GM19438 (cell line): ENCODE results near the gene MYO16.

Experiments used
- ATAC-seq: cut with Tn5 transposase; IDR thresholded peaks from one replicate; pipeline ENCODE4 v1.9.1; 2021; ENCODE audit warnings: low read depth; ENCODE audit not compliant: unreplicated experiment

Gene MYO16

GRCh38 chr13:108629181-108629752 lies at the start of gene MYO16:
Gene MYO16 (plus strand): TSS chr13:108629611. CDS start chr13:108629845, 234 bp downstream.
- ATAC-seq: no peak

DNA sequence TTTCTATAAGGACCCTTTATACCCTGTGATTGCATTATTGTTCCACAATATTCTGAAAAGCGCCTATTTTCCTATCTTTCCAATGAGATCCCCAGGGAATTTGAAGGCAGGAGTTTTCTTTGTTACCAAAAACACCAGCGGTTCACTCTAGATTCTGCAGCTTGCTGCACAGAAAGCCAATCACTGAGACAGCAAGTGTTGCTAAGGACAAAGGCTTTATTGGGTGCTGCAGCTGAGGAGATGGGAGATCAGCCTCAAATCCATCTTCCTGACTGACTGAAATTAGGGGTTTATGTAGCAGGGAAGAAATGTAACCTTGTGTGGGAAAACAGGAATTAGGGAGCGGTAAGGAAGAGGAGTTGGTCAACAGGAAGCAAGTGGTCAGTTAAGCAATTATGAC lies 42.6 kb upstream of the MYO16 start:
- ATAC-seq: no peak

GRCh38 chr13:108588516-108588915 lies 40.9 kb upstream of the MYO16 start:
- no peak for ATAC-seq

DNA sequence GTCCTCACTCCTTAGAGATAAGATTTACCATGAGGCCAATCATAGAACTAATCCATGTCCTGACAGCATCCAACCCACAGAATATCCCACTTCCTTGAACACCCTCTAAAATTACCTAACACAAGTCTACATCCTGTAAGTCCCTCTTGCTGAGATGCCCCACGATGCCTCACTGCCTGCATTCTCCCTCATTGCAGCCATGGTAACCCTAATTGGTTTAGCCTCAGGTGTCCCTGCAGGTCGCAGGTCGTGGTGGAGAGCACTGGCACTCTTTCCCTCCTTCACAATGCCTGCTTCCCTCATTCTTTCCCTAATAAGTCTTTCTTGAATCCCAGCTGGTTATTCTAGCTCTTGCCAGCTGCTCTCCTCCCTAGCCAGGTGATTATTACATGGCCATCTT lies 35.3 kb upstream of the MYO16 start:
- no peak for ATAC-seq

GRCh38 chr13:108595436-108596274 lies 33.8 kb upstream of the MYO16 start:
- no peak for ATAC-seq

- no peak for ATAC-seq
These were observed 31.5 kb upstream of the MYO16 start for GRCh38 chr13:108597943-108598342.

DNA sequence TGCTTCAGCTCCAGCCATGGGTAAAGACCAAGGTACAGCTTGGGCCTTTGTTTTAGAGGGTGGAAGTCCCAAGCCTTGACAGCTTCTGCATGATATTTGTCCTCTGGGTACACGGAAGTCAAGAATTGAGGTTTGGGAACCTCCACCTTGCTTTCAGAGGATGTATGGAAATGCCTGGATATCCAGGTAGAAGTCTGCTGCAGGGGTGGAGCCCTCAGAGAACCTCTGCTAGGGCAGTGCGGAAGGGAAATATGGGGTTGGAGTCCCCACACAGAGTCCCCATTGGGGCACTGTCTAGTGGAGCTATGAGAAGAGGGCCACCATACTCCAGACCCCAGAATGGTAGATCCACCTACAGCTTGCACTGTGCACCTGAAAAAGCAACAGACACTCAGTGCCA lies 23.0 kb upstream of the MYO16 start:
- no peak for ATAC-seq

GRCh38 chr13:108609353-108609752 lies 20.1 kb upstream of the MYO16 start:
- ATAC-seq: no peak

GRCh38 chr13:108610507-108610906 lies 18.9 kb upstream of the MYO16 start:
- no peak for ATAC-seq

DNA sequence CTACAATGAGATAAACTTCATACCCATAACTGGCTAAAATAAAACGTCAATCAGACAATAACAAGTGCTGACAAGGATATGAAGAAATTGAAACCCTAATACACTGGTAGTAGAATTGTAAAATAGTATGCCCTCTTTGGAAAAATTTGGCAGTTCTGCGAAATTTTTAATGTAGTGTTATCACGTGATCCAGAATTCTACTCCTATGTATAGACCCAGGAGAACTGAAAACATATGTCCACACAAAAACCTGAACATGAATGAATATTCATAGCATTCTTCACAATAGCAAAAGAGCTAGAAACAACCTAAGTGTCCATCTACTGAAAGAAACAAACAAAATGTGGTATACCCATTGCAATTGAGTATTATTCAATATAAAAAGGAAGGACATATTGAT lies 14.2 kb upstream of the MYO16 start:
- no peak for ATAC-seq

GRCh38 chr13:108618233-108618632 lies 11.2 kb upstream of the MYO16 start:
- ATAC-seq: no peak

DNA sequence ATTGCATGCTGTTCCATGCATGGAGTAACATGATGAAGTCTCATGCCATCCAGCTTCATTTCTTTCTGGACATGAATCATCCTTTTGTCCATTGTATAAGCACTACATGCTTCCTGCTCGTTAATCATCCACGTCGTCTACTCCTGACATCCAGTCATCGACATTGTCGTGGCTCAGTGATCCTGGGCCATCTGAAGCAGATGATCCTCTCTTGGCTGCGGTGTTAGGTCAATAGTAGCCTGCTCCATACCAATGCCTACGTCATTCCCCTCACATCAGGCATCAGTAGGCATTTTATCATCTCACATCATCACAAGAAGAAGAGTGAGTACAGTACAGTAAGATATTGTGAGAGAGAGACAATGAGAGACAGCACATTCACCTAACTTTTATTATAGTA lies 7.9 kb upstream of the MYO16 start:
- ATAC-seq: no peak

DNA sequence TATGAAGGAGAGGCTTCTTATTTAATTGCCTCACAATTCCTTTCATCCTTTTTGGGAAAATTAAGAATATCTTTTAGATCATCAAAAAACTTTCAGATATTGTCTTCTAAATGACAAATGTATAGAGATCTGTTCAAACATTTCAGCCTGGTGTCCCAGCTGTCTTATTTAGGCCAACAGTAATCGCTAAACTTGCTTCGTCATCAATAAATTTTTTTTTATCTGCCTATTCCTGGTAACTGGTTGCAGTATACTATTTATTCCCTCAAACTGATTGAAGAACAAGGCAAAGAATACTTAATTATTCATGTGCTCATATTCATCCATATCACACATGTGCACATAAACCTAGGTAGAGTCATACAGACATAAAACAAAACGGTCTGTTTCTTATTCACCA lies 5.3 kb upstream of the MYO16 start:
- no peak for ATAC-seq

DNA sequence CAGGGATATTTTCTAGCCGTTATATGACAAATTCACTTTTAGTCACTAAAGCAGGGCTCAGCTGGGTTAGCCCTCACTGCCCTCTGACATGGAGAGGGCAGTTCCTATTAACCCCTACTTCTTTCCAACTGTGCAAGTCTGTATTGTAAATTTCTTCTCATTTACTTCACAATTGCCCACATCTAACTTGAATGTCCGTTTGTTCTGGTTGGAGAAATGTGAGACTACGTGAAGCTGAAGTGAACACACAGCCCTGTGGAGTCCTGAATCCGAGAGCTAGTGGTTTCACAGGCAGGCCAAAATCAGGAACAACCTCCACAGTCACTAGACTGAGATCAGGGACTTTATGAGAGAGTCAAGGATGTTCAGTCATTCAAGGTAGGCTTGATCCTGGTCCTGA lies 4.4 kb upstream of the MYO16 start:
- ATAC-seq: no peak

DNA sequence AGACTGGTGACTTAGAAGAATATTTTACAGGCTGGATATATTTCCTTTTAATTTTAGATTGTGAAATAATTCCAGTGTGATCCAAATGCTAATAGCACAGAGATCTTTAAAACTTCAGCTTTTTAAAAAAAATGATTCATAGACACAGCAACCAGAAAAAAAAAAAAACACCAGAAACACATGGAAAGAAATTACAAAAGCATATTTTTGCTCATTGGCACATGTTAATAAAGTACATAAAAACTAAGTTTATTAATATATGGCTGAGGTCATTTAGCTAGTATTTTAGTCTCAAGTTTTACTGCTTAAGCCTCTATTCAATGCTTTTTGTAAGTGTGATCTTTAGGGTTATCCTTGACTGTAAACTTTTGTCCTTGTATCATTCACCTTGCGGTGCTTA lies 577 bp downstream of the MYO16 start:
- ATAC-seq: no peak

DNA sequence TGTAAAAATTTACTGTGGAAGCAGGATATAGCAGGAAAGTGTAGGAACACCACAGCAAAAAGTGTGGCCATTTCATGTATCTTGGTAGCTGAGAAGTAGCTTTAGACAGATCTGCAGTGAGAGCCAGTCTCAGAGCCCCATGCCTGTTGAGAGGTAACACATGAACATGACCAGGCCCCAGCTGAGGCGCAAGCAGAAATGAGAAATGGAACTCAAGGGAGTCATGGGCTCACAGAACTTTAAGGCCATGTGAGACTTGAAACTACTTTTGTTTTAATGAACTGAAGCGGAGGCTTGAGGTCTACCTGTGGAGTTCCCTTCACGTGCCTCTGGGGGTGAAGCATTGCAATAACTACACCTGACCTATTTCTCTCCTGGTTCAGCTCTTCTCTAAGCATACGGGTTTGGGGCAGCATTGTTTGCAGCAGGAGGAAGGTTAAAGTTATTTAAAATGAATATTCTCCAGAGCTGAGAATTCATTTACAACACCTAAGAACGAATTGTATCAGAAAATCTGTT lies 3.3 kb downstream of the MYO16 start:
- no peak for ATAC-seq

DNA sequence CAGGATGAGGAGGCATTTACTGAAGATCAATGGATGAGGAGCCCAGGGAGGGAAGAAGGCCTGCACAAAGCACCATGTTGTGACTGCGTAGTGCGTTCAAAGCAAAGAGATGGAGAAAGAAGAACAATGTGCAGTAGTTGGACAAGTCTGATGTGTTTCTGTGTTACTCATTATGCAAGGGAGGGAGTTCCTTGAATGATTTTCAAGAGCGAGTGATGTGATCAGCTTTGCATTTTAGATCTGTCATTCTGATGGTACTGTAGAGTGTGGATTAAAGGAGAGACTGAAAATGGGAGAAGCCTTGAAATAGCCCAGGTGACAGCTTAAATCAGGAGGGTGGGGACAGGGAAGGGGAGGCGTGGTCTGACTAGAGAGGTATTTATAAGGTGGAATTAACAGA lies 9.5 kb downstream of the MYO16 start:
- no peak for ATAC-seq

DNA sequence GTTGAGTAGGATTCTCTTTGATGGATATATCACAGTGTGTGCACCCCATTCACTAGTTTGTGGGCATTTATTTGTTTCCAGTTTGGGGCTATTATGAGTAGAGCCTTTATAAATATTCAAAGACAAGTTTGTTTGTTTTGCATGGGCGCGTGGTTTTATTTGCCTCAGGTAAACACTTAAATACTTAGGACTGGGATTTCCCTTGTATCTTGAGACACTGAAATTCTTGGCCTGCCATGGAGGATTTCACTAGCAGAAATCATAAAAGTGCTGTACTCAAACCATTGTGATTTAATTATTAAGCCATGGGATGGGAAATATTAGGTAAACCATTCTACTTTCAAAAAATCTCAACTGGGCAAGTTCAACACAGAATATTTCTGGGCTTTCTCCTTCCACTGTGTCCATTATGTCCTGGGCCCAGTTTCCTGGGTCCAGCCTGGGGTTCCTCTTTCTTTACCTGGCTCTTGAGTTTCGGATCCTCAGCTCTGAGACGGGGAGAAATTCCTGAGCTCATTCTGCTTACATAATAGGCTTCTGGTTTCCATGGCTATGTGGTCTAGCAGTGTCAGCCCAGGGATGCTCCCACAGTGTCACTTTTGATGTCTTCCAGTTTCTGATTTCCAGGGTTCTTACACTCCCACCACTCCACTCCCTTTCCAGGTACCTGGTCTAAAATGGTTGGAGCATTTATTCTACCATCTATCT lies 14.4 kb downstream of the MYO16 start:
- no peak for ATAC-seq

- no peak for ATAC-seq
These were observed 16.0 kb downstream of the MYO16 start for GRCh38 chr13:108645376-108645775.

GRCh38 chr13:108650271-108650670 lies 20.9 kb downstream of the MYO16 start:
- no peak for ATAC-seq

GRCh38 chr13:108656742-108657141 lies 27.3 kb downstream of the MYO16 start:
- no peak for ATAC-seq
